GM12878 (cell line): ENCODE results near the gene ADK. TPM values are rescaled to one million over a fixed set of nuclear protein-coding genes. Genes with fewer than 3 reads are reported as not detected.

Experiments used
- ATF7 ChIP-seq: fragments of 450-650 bp; IDR thresholded peaks from 2 replicates; pipeline ENCODE4 v1.6.1; 2016; ENCODE audit warnings: low read depth, mild to moderate bottlenecking
- BHLHE40 ChIP-seq, 2 experiments: fragments of 450-650 bp in 1 of 2; IDR thresholded peaks; 2 replicates each; pipeline ENCODE4 v1.6.1; 2011 to 2017; ENCODE audit warnings: low read depth in 2 of 2, borderline replicate concordance in 1 of 2, improper control_type of control experiment in 1 of 2, low read length in 1 of 2, mild to moderate bottlenecking in 1 of 2
- BRCA1 ChIP-seq: IDR thresholded peaks from 2 replicates; pipeline ENCODE4 v1.6.1; 2011; ENCODE audit warnings: low read depth, low read length, improper control_type of control experiment
- CBX3 ChIP-seq: fragments of 200-600 bp; sonication (generic); IDR thresholded peaks from 2 replicates; pipeline ENCODE4 v1.6.1; 2016; ENCODE audit warnings: low read depth, borderline replicate concordance
- CHD2 ChIP-seq: IDR thresholded peaks from 2 replicates; pipeline ENCODE4 v1.6.1; 2011; ENCODE audit warnings: low read depth, low read length, improper control_type of control experiment, borderline replicate concordance
- CHD4 ChIP-seq: fragments of 200-600 bp; sonication (generic); IDR thresholded peaks from 2 replicates; pipeline ENCODE4 v1.6.1; 2016; ENCODE audit warnings: mild to moderate bottlenecking
- E2F8 ChIP-seq: fragments of 450-650 bp; IDR thresholded peaks from 2 replicates; pipeline ENCODE4 v1.6.1; 2018; ENCODE audit warnings: mild to moderate bottlenecking, low read depth, moderate library complexity; ENCODE audit not compliant: partially characterized antibody
- IKZF1 ChIP-seq: fragments of 450-650 bp; conservative IDR thresholded peaks from 2 replicates; pipeline ENCODE4 v1.6.1; 2017; ENCODE audit warnings: antibody characterized with exemption, mild to moderate bottlenecking
- IKZF2 ChIP-seq, 2 experiments: fragments of 450-650 bp; IDR thresholded peaks; 2 replicates each; pipeline ENCODE4 v1.6.1; 2017; ENCODE audit warnings: mild to moderate bottlenecking in 2 of 2, moderate library complexity in 2 of 2
- IRF4 ChIP-seq: IDR thresholded peaks from 2 replicates; pipeline ENCODE4 v1.6.1; 2011; ENCODE audit warnings: low read depth, low read length
- MEF2B ChIP-seq: fragments of 450-650 bp; IDR thresholded peaks from 2 replicates; pipeline ENCODE4 v1.6.1; 2018; ENCODE audit warnings: mild to moderate bottlenecking, moderate library complexity; ENCODE audit not compliant: partially characterized antibody, poor library complexity, severe bottlenecking
- MXI1 ChIP-seq: fragments of 150-350 bp; IDR thresholded peaks from 2 replicates; pipeline ENCODE4 v1.6.1; 2011; ENCODE audit warnings: low read depth, mild to moderate bottlenecking, inconsistent platforms, low read length, improper control_type of control experiment
- NBN ChIP-seq: fragments of 450-650 bp; IDR thresholded peaks from 2 replicates; pipeline ENCODE4 v1.6.1; 2016
- NFIC ChIP-seq: IDR thresholded peaks from 2 replicates; pipeline ENCODE4 v1.6.1; 2012; ENCODE audit warnings: low read depth, mild to moderate bottlenecking, inconsistent platforms, low read length, moderate library complexity
- RB1 ChIP-seq: fragments of 450-650 bp; formaldehyde crosslinking; IDR thresholded peaks from 2 replicates; pipeline ENCODE4 v1.6.1; 2017; ENCODE audit warnings: mild to moderate bottlenecking, borderline replicate concordance
- RCOR1 ChIP-seq: conservative IDR thresholded peaks from 2 replicates; pipeline ENCODE4 v1.6.1; 2012; ENCODE audit warnings: low read depth, low read length, improper control_type of control experiment
- TARDBP ChIP-seq: IDR thresholded peaks from 2 replicates; pipeline ENCODE4 v1.6.1; 2016; ENCODE audit warnings: borderline replicate concordance
- TBL1XR1 ChIP-seq: IDR thresholded peaks from 2 replicates; pipeline ENCODE4 v1.6.1; 2012; ENCODE audit warnings: low read depth, low read length, improper control_type of control experiment
- ZBED1 ChIP-seq: IDR thresholded peaks from 2 replicates; pipeline ENCODE4 v1.6.1; 2016; ENCODE audit warnings: borderline replicate concordance
- ZSCAN29 ChIP-seq: fragments of 450-650 bp; IDR thresholded peaks from 2 replicates; pipeline ENCODE4 v1.6.1; 2017; ENCODE audit warnings: mild to moderate bottlenecking, moderate library complexity
- polyA plus RNA-seq, 11 experiments: library from polyadenylated mRNA; depleted of rRNA in 4 of 11; unstranded in 6 of 11; stranded (reverse) in 5 of 11; fragments of >200 nt; fragmentation: Nextera tagmentation in 4 of 11; fragmentation: Illumina TruSeq in 1 of 11; extraction: Ambion mirVana in 4 of 11; extraction: Trizol in 1 of 11; gene quantifications; 1 replicate in 1 of 11; 2 replicates in 10 of 11; pipeline versions ENCODE4 v1.2.1 to v1.2.3, GENCODE V29; 2011 to 2016; ENCODE audit warnings: inconsistent platforms in 2 of 11, missing spikeins in 2 of 11, low read depth in 1 of 11
- total RNA-seq, 4 experiments: library from RNA; depleted of rRNA in 3 of 4; stranded (reverse); fragments of >200 nt in 3 of 4; fragmentation: Illumina TruSeq in 1 of 4; extraction: Trizol in 1 of 4; gene quantifications; 2 replicates each; pipeline versions ENCODE4 v1.2.1 to v1.2.3, GENCODE V29; 2013 to 2021
- TF ChIP-seq, protein P1 (sequence below): fragments of 450-650 bp; IDR thresholded peaks from 2 replicates; pipeline ENCODE4 v1.6.1; 2017; ENCODE audit warnings: low read depth, mild to moderate bottlenecking, moderate library complexity
- TF ChIP-seq, protein P2 (sequence below), 3 experiments: IDR thresholded peaks in 2 of 3; conservative IDR thresholded peaks in 1 of 3; 2 replicates each; pipeline ENCODE4 v1.5.1; 2011; ENCODE audit warnings: low read depth in 3 of 3, low read length in 3 of 3, mild to moderate bottlenecking in 3 of 3, control low read depth in 2 of 3, moderate library complexity in 2 of 3, inconsistent platforms in 1 of 3, mixed read lengths in 1 of 3; ENCODE audit not compliant: control insufficient read depth in 2 of 3, insufficient read depth in 1 of 3; ENCODE audit errors: extremely low read depth in 1 of 3
- TF ChIP-seq, protein P3 (sequence below): fragments of 450-650 bp; IDR thresholded peaks from 2 replicates; pipeline ENCODE4 v1.6.1; 2017; ENCODE audit warnings: mild to moderate bottlenecking, low read depth, inconsistent platforms; ENCODE audit not compliant: poor library complexity, severe bottlenecking

The ADK gene
- total and polyA plus RNA-seq, 10 of the 15 experiments (the other 5 are each of a cell fraction or from before 2014, with no cell fraction given), result 42.0 to 151 (median 81.6) TPM

DNA sequence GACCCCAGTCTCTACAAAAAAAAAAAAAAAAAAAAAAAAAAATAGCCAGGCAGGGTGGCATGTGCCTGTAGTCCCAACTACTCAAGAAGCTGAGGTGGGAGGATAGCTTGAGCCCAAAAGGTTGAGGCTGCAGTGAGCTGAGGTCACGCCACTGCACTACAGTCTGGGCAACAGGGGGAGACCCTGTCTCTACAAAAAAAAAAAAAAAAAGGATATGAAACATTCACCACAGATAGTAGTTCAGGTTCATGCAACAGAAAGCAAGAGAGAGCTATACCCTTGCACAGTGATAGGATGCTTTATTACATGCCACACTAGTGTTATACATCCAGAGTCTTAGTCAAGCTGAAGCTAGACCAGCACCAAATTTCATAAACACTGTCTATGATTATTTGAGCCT, 526.9 kb downstream of the ADK start (continued):
- TF ChIP-seq BHLHE40 (IDR thresholded peaks at IDR 0.05; ENCODE audit: borderline replicate concordance in 1 of 2, low read depth in 2 of 2, low read length in 1 of 2) (peak; percentile 51 to 74; a peak in 3 of 4 replicates), CBX3 (no peak), NBN (0 out of 2 replicates have a peak, but pooled peaks have one; percentile 72), TARDBP (no peak; the same call in 1 of the 2 replicates), ZSCAN29 (no peak), MEF2B (peak; percentile 19), RCOR1 (no peak), CHD2 (no peak), CHD4 (no peak), E2F8 (no peak), ATF7 (peak; percentile 74), MXI1 (0 out of 2 replicates have a peak, but pooled peaks have one; percentile 27), IRF4 (peak; percentile 63), ZBED1 (no peak), TBL1XR1 (peak; percentile 38; the same call in 1 of the 2 replicates), NFIC (peak; percentile 71; the same call in 1 of the 2 replicates), RB1 (no peak), BRCA1 (no peak), IKZF1 (no peak), IKZF2 (IDR thresholded peaks at IDR 0.05) (peak in 1 of 2 experiments; percentile 56; a peak in 1 of 4 replicates)
- TF ChIP-seq, protein P1, sequence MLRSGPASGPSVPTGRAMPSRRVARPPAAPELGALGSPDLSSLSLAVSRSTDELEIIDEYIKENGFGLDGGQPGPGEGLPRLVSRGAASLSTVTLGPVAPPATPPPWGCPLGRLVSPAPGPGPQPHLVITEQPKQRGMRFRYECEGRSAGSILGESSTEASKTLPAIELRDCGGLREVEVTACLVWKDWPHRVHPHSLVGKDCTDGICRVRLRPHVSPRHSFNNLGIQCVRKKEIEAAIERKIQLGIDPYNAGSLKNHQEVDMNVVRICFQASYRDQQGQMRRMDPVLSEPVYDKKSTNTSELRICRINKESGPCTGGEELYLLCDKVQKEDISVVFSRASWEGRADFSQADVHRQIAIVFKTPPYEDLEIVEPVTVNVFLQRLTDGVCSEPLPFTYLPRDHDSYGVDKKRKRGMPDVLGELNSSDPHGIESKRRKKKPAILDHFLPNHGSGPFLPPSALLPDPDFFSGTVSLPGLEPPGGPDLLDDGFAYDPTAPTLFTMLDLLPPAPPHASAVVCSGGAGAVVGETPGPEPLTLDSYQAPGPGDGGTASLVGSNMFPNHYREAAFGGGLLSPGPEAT, result peak; percentile 51; the same call in 1 of the 2 replicates
- TF ChIP-seq, protein P2, sequence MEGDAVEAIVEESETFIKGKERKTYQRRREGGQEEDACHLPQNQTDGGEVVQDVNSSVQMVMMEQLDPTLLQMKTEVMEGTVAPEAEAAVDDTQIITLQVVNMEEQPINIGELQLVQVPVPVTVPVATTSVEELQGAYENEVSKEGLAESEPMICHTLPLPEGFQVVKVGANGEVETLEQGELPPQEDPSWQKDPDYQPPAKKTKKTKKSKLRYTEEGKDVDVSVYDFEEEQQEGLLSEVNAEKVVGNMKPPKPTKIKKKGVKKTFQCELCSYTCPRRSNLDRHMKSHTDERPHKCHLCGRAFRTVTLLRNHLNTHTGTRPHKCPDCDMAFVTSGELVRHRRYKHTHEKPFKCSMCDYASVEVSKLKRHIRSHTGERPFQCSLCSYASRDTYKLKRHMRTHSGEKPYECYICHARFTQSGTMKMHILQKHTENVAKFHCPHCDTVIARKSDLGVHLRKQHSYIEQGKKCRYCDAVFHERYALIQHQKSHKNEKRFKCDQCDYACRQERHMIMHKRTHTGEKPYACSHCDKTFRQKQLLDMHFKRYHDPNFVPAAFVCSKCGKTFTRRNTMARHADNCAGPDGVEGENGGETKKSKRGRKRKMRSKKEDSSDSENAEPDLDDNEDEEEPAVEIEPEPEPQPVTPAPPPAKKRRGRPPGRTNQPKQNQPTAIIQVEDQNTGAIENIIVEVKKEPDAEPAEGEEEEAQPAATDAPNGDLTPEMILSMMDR (IDR thresholded peaks at IDR 0.05 in 2 of 3, conservative IDR thresholded peaks at IDR 0.05 in 1 of 3; ENCODE audit: control insufficient read depth in 2 of 3, extremely low read depth in 1 of 3, insufficient read depth in 1 of 3, low read depth in 3 of 3, low read length in 3 of 3), result 0 out of 6 replicates have a peak, but pooled peaks of 1 of the 3 experiments have one; percentile 6
- TF ChIP-seq, protein P3, sequence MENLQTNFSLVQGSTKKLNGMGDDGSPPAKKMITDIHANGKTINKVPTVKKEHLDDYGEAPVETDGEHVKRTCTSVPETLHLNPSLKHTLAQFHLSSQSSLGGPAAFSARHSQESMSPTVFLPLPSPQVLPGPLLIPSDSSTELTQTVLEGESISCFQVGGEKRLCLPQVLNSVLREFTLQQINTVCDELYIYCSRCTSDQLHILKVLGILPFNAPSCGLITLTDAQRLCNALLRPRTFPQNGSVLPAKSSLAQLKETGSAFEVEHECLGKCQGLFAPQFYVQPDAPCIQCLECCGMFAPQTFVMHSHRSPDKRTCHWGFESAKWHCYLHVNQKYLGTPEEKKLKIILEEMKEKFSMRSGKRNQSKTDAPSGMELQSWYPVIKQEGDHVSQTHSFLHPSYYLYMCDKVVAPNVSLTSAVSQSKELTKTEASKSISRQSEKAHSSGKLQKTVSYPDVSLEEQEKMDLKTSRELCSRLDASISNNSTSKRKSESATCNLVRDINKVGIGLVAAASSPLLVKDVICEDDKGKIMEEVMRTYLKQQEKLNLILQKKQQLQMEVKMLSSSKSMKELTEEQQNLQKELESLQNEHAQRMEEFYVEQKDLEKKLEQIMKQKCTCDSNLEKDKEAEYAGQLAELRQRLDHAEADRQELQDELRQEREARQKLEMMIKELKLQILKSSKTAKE, result no peak
